Peyer's patch (tissue), 4 donors: ENCODE measurements around the gene FBXL19. TPM values are rescaled to one million over a fixed set of nuclear protein-coding genes. Genes with fewer than 3 reads are reported as not detected.

Experiments
- DNase-seq, 3 donors: peaks; one replicate each; pipeline ENCODE4 v3.0.0-alpha.2; 2017 to 2019
- H3K27ac ChIP-seq, 4 donors: fragments of 200-600 bp; sonication (generic); one replicate each; pipeline ENCODE4 v1.5.1; 2016 to 2019
- H3K27me3 ChIP-seq, 2 donors: fragments of 200-600 bp; sonication (generic); one replicate each; pipeline ENCODE4 v1.5.1; 2019
- H3K36me3 ChIP-seq, 3 donors: fragments of 200-600 bp; sonication (generic); one replicate each; pipeline ENCODE4 v1.5.1; 2016 to 2019
- H3K4me1 ChIP-seq, 4 donors: fragments of 200-600 bp; sonication (generic); one replicate each; pipeline ENCODE4 v1.5.1; 2016 to 2019
- H3K4me3 ChIP-seq, 4 donors: fragments of 200-600 bp; sonication (generic); 1 replicate in 3 of 4; 2 replicates in 1 of 4; pipeline ENCODE4 v1.5.1; 2016 to 2019; ENCODE audit warnings: mild to moderate bottlenecking in 1 of 4
- H3K9me3 ChIP-seq, 4 donors: fragments of 200-600 bp; sonication (generic); one replicate each; pipeline ENCODE4 v1.5.1; 2016 to 2019; ENCODE audit warnings: mild to moderate bottlenecking in 1 of 4
- POLR2A ChIP-seq, 2 donors: fragments of 450-650 bp; IDR thresholded peaks; one replicate each; pipeline ENCODE4 v1.5.1; 2017; ENCODE audit warnings: antibody characterized with exemption in 2 of 2, mild to moderate bottlenecking in 2 of 2, moderate library complexity in 2 of 2
- total RNA-seq, 4 donors: library from RNA; depleted of rRNA; stranded (reverse); fragments of >200 nt; gene quantifications; one replicate each; pipeline ENCODE4 v1.1.0, GENCODE V29; 2016
- TF ChIP-seq, protein P1 (sequence below), 6 experiments: fragments of 450-650 bp in 4 of 6; fragments of 200-600 bp in 2 of 6; sonication (generic) in 1 of 6; IDR thresholded peaks; one replicate each; pipeline ENCODE4 v1.5.1; 2017 to 2019; ENCODE audit warnings: antibody characterized with exemption in 6 of 6, mild to moderate bottlenecking in 3 of 6, moderate library complexity in 1 of 6

The FBXL19 gene
- total RNA-seq, 4 donors from 2014 or later = 25.0 to 51.2 (median 47.9) TPM

DNA sequence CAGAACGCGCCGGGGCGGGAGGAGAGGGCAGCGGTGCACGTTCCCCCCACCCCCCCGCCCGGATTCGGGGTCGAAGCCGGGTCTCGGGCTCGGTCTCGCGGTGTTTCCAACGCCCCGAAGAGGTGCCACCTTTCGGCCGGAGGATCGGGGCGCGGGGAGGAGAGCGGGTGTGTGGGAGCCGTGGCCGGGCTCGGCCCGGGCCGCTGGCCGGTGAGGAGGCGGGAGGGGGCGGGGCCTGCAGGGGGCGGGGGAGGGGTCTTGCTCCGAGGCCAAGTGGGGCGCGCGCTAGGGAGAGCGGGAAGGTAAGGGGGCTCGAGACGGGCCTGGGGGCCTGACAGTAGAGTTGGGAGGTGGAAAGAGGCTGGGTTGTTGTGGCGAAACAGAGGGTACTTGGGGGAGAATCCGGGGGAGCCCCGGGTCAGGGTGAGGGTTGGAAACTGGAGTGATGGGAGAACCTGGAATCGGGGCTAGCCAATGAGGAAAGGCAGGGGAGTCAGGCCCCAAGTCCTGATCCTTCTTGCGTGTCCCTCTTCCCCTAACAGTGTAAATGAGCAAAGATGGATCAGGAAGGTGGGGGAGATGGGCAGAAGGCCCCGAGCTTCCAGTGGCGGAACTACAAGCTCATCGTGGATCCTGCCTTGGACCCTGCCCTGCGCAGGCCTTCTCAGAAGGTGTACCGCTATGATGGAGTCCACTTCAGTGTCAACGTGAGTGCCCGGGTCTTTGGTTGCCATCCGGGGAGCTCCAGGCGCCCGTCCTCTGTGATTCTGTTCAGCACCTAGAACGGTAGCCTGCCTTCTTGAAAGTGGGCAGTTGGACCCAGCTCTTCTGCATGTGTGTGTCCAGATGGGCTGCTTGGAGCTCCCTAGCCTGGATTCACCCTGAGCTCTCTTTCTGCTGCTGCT, 35.1 kb downstream of the FBXL19 start:
- peaks cover 0 to 42% (median 0%) of the 10 kb centered on the region in 3 donors for H3K36me3 ChIP-seq
- peak overlapping the region; percentile 67 to 93 (median 83) for H3K4me3 ChIP-seq
- peak in 2 of 3 donors; percentile 31 to 66 for DNase-seq
- H3K27me3 ChIP-seq = no peaks in the 10 kb centered on the region
- H3K9me3 ChIP-seq = no peaks in the 10 kb centered on the region
- TF ChIP-seq, protein P1, sequence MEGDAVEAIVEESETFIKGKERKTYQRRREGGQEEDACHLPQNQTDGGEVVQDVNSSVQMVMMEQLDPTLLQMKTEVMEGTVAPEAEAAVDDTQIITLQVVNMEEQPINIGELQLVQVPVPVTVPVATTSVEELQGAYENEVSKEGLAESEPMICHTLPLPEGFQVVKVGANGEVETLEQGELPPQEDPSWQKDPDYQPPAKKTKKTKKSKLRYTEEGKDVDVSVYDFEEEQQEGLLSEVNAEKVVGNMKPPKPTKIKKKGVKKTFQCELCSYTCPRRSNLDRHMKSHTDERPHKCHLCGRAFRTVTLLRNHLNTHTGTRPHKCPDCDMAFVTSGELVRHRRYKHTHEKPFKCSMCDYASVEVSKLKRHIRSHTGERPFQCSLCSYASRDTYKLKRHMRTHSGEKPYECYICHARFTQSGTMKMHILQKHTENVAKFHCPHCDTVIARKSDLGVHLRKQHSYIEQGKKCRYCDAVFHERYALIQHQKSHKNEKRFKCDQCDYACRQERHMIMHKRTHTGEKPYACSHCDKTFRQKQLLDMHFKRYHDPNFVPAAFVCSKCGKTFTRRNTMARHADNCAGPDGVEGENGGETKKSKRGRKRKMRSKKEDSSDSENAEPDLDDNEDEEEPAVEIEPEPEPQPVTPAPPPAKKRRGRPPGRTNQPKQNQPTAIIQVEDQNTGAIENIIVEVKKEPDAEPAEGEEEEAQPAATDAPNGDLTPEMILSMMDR (IDR thresholded peaks at IDR 0.05) = no peak
- no peak for TF ChIP-seq POLR2A (IDR thresholded peaks at IDR 0.05)
- peak overlapping the region; percentile 89 to 99 (median 95) for H3K27ac ChIP-seq
- peaks cover 2 to 25% (median 8%) of the 10 kb centered on the region in 4 donors for H3K4me1 ChIP-seq

GRCh38 chr16:30961384-30961783, 38.0 kb downstream of the FBXL19 start:
- no peaks in the 10 kb centered on the region for H3K27me3 ChIP-seq
- peaks cover 0 to 18% (median 8%) of the 10 kb centered on the region in 4 donors for H3K4me1 ChIP-seq
- H3K36me3 ChIP-seq = peaks cover 0 to 72% (median 0%) of the 10 kb centered on the region in 3 donors
- H3K27ac ChIP-seq = no peak overlapping the region
- no peak for DNase-seq
- no peak overlapping the region for H3K4me3 ChIP-seq
- no peaks in the 10 kb centered on the region for H3K9me3 ChIP-seq
- TF ChIP-seq, protein P1 (IDR thresholded peaks at IDR 0.05) = no peak
- no peak for TF ChIP-seq POLR2A (IDR thresholded peaks at IDR 0.05)

GRCh38 chr16:30963925-30964511, 40.6 kb downstream of the FBXL19 start:
- no peak overlapping the region for H3K4me3 ChIP-seq
- H3K36me3 ChIP-seq = peaks cover 0 to 96% (median 0%) of the 10 kb centered on the region in 3 donors
- H3K4me1 ChIP-seq = peaks cover 0 to 4% (median 1%) of the 10 kb centered on the region in 4 donors
- no peaks in the 10 kb centered on the region for H3K9me3 ChIP-seq
- no peaks in the 10 kb centered on the region for H3K27me3 ChIP-seq
- no peak for TF ChIP-seq POLR2A (IDR thresholded peaks at IDR 0.05)
- TF ChIP-seq, protein P1 (IDR thresholded peaks at IDR 0.05) = no peak
- no peak for DNase-seq
- no peak overlapping the region for H3K27ac ChIP-seq

- Histone ChIP-seq H3K27me3 (no peaks in the 10 kb centered on the region), H3K36me3 (peaks cover 0 to 96% (median 0%) of the 10 kb centered on the region in 3 donors), H3K9me3 (no peaks in the 10 kb centered on the region), H3K4me3 (no peak overlapping the region), H3K27ac (no peak overlapping the region), H3K4me1 (no peaks in the 10 kb centered on the region)
- TF ChIP-seq, protein P1 (IDR thresholded peaks at IDR 0.05) = no peak
- no peak for TF ChIP-seq POLR2A (IDR thresholded peaks at IDR 0.05)
- DNase-seq = no peak
These were observed 41.3 kb downstream of the FBXL19 start for GRCh38 chr16:30964574-30965226.

GRCh38 chr16:30965436-30965835, 42.1 kb downstream of the FBXL19 start:
- DNase-seq = no peak
- TF ChIP-seq, protein P1 (IDR thresholded peaks at IDR 0.05) = no peak
- no peak for TF ChIP-seq POLR2A (IDR thresholded peaks at IDR 0.05)
- H3K4me3 ChIP-seq = no peak overlapping the region
- peaks cover 0 to 96% (median 0%) of the 10 kb centered on the region in 3 donors for H3K36me3 ChIP-seq
- H3K9me3 ChIP-seq = no peaks in the 10 kb centered on the region
- no peak overlapping the region for H3K27ac ChIP-seq
- H3K4me1 ChIP-seq = no peaks in the 10 kb centered on the region
- no peaks in the 10 kb centered on the region for H3K27me3 ChIP-seq
